Sigmoid colon (tissue), 4 donors: Measurements from ENCODE around the gene NUDT21.

Experiments
- CTCF ChIP-seq, 4 experiments: fragments of 450-650 bp in 3 of 4; fragments of 200-600 bp in 1 of 4; IDR thresholded peaks; one replicate each; pipeline ENCODE4 v1.5.1; 2016 to 2019; ENCODE audit warnings: antibody characterized with exemption in 4 of 4, mild to moderate bottlenecking in 3 of 4, moderate library complexity in 2 of 4
- EP300 ChIP-seq, 4 donors: sonication (generic); formaldehyde crosslinking; IDR thresholded peaks; one replicate each; pipeline ENCODE4 v1.6.1; 2017; ENCODE audit warnings: antibody characterized with exemption in 4 of 4
- POLR2A ChIP-seq, 2 donors: fragments of 450-650 bp; IDR thresholded peaks; one replicate each; pipeline ENCODE4 v1.6.1; 2016; ENCODE audit warnings: antibody characterized with exemption in 2 of 2, mild to moderate bottlenecking in 2 of 2, moderate library complexity in 2 of 2

- no peak for TF ChIP-seq CTCF (IDR thresholded peaks at IDR 0.05)
- TF ChIP-seq EP300 (IDR thresholded peaks at IDR 0.05), result no peak
- TF ChIP-seq POLR2A (IDR thresholded peaks at IDR 0.05), result no peak
These were observed 28.3 kb upstream of the NUDT21 start for GRCh38 chr16:56479469-56479868.
